GM21526 (cell line): ENCODE data around the gene PCDHB15.
"Not testable (repeated sequence)": the region's sequence is repeated elsewhere in the genome, so short reads cannot be mapped to it uniquely, and the experiment has no call there.

Source experiments
- ATAC-seq: cut with Tn5 transposase; IDR thresholded peaks from one replicate; pipeline ENCODE4 v1.9.1; 2021; ENCODE audit warnings: moderate library complexity; ENCODE audit not compliant: unreplicated experiment, low FRiP score

Gene PCDHB15

GRCh38 chr5:141246971-141247370 is 1.8 kb downstream of the PCDHB15 start:
- not testable (repeated sequence) for ATAC-seq

GRCh38 chr5:141247434-141247833 is 2.2 kb downstream of the PCDHB15 start:
- ATAC-seq, result not testable (repeated sequence)

DNA sequence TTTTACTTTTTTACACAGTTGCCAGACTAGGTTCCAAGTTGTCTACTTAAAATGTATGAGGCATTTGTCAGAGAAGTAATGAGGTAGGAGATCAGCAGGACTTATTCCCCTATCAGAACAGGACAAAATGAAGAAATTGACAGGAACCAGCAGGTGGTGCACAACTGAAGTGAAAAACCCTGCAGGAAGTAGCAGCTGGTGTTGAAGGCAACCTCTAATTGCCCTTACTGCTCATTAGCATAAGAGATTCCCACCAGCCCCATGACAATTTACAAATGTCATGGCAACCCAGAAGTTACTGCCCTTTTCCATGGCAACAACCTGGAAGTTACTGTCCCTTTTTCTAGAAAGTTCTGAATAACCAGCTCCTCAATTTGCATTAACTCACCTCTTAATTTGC is 5.4 kb downstream of the PCDHB15 start:
- ATAC-seq, result no peak

DNA sequence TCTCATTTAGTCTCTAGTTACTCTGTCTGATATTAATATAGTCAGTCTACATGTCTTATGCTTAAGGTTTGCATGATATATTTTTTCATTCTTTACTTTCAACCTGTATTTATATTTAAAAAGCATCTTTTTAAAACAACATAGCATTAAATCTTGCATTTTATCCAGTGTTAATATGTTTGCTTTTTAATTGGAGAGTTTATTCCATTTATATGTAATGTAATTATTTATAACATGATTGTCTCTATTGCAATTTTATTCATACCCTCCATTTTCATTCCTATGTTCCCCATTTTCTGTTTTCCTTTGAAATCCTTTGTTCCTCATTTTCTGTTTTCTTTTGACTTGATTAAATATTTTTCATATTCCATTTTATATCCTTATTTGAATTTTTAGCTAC is 13.3 kb downstream of the PCDHB15 start:
- ATAC-seq, result no peak

GRCh38 chr5:141258948-141259347 is 13.8 kb downstream of the PCDHB15 start:
- ATAC-seq, result no peak

GRCh38 chr5:141260458-141261237 is 15.5 kb downstream of the PCDHB15 start:
- no peak for ATAC-seq

DNA sequence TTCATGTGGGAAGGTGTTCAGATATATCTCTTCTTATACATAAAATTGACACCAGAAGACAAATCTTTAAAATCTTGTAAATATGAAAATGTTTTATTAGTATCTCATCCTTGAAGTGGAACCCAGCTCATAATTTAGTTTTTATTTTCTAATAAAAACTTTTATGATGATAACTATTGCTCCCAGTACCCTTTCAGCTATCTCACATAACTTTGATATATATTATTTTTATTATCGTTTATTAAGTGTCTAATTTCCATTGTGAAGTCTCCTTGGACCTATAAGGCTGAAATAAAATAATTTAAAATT is 16.0 kb downstream of the PCDHB15 start:
- no peak for ATAC-seq

DNA sequence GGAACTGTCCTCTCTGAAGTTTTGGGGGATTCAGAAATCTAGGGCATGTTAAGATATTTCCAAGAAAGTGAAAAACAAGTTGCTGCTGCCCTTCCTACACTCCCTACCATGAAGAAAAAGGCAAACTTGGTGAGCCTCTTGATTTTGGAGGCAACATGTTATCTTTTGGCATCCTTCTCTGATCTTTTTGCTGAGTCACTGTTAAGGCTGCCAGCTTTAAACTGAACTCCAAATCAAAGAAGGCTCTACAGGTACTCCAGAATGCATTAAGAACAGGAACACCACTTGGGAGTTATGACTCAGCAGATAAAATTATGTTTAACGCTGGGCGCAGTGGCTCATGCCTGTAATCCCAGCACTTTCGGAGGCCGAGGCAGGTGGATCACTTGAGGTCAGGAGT is 24.0 kb downstream of the PCDHB15 start:
- no peak for ATAC-seq

DNA sequence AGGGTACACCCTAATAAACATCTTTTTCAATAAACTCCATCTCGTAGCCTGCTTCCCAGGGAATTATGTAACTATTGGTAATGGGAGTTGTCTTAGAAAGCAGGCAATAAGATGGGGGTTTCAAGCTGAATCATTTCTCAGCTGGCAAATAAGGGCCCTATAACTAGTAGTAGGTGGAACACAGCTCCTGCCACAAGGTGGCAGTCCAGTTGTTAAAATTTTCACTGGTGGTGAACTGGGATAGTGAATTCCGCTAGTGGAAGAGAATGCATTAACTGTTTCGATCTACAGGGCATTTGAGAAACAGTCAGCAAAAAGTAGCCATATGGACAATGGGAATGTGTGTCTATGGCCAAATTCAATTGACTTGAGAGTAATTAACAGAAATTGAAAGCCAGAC is 27.7 kb downstream of the PCDHB15 start:
- ATAC-seq, result no peak

DNA sequence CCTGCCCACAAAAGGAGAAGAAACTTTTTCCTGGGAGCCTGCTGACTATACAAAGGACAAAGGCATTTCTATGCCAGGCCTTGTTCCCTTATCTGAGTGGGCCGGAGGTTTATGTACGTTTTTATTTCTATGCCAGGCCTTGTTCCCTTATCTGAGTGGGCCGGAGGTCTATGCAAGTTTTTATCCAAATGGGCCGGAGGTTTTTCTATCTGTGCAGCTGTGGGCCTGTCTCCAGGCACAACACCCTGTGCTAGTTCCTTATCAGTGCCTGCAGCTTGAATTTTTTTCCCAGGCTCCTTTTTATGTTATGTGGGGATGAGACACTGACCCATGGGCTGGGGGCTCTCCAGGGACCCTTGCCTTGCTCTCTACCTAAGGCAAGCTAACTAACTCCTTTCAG is 53.2 kb downstream of the PCDHB15 start:
- ATAC-seq, result no peak
